Astrocyte (in vitro differentiated cells and primary cell): ENCODE results near the gene UNC5C. TPM values are rescaled to one million over a fixed set of nuclear protein-coding genes. Genes with fewer than 3 reads are reported as not detected.
"Not testable (repeated sequence)": the region's sequence is repeated elsewhere in the genome, so short reads cannot be mapped to it uniquely, and the experiment has no call there.

ENCODE experiments used
- DNase-seq: peaks from one replicate; pipeline ENCODE4 v3.0.0-alpha.2; 2010; ENCODE audit warnings: low read depth
- FAIRE-seq: peaks from 2 replicates; lab custom pipeline; 2011; peaks lifted over from hg19 to GRCh38; lab: Jason Lieb, UNC
- H2AFZ ChIP-seq: 2 replicates; pipeline ENCODE4 v1.6.0; 2012; ENCODE audit warnings: low read depth, low read length, inconsistent platforms
- H3K27ac ChIP-seq: 2 replicates; pipeline ENCODE4 v1.5.1; 2011; ENCODE audit warnings: low read depth, low read length, inconsistent platforms
- H3K27me3 ChIP-seq: 2 replicates; pipeline ENCODE4 v1.6.0; 2011; ENCODE audit warnings: low read length, inconsistent platforms; ENCODE audit not compliant: insufficient read depth
- H3K36me3 ChIP-seq: 2 replicates; pipeline ENCODE4 v1.5.1; 2011; ENCODE audit warnings: low read length, inconsistent platforms; ENCODE audit not compliant: insufficient read depth
- H3K4me1 ChIP-seq: 2 replicates; pipeline ENCODE4 v1.5.1; 2011; ENCODE audit warnings: low read length, inconsistent platforms; ENCODE audit not compliant: insufficient read depth
- H3K4me2 ChIP-seq: 2 replicates; pipeline ENCODE4 v1.6.0; 2012; ENCODE audit warnings: low read length, inconsistent platforms
- H3K4me3 ChIP-seq: 2 replicates; pipeline ENCODE4 v1.5.1; 2011; ENCODE audit warnings: low read depth, mild to moderate bottlenecking, low read length, inconsistent platforms; ENCODE audit not compliant: insufficient read depth
- H3K79me2 ChIP-seq: 2 replicates; pipeline ENCODE4 v1.6.0; 2012; ENCODE audit warnings: mild to moderate bottlenecking, low read length, inconsistent platforms; ENCODE audit not compliant: insufficient read depth
- H3K9ac ChIP-seq: 2 replicates; pipeline ENCODE4 v1.6.0; 2012; ENCODE audit warnings: mild to moderate bottlenecking, low read length, inconsistent platforms
- H3K9me3 ChIP-seq: 2 replicates; pipeline ENCODE4 v1.5.1; 2012; ENCODE audit warnings: low read depth, mild to moderate bottlenecking, low read length, inconsistent platforms; ENCODE audit not compliant: insufficient read depth
- H4K20me1 ChIP-seq: 2 replicates; pipeline ENCODE4 v1.6.0; 2012; ENCODE audit warnings: low read length, inconsistent platforms; ENCODE audit not compliant: insufficient read depth
- H3K27ac Mint-ChIP-seq: one replicate; pipeline ENCODE4 v1.8.0; 2021; ENCODE audit warnings: mild to moderate bottlenecking, mixed read lengths; ENCODE audit not compliant: unreplicated experiment
- H3K27me3 Mint-ChIP-seq: one replicate; pipeline ENCODE4 v1.8.0; 2021; ENCODE audit warnings: low read depth, mixed read lengths; ENCODE audit not compliant: unreplicated experiment
- H3K36me3 Mint-ChIP-seq: one replicate; pipeline ENCODE4 v1.8.0; 2021; ENCODE audit warnings: low read depth, mixed read lengths; ENCODE audit not compliant: unreplicated experiment
- H3K4me1 Mint-ChIP-seq: one replicate; pipeline ENCODE4 v1.8.0; 2021; ENCODE audit warnings: low read depth, mixed read lengths; ENCODE audit not compliant: unreplicated experiment
- H3K4me3 Mint-ChIP-seq: one replicate; pipeline ENCODE4 v1.8.0; 2021; ENCODE audit warnings: mild to moderate bottlenecking, moderate library complexity, mixed read lengths; ENCODE audit not compliant: unreplicated experiment
- H3K9me3 Mint-ChIP-seq: one replicate; pipeline ENCODE4 v1.8.0; 2021; ENCODE audit warnings: mild to moderate bottlenecking, mixed read lengths; ENCODE audit not compliant: unreplicated experiment
- CTCF ChIP-seq: IDR thresholded peaks from 2 replicates; pipeline ENCODE4 v1.5.1; 2011; ENCODE audit warnings: low read depth, mild to moderate bottlenecking, inconsistent platforms, low read length, moderate library complexity; ENCODE audit not compliant: insufficient read depth
- EZH2 ChIP-seq: IDR thresholded peaks from 2 replicates; pipeline ENCODE4 v1.6.1; 2012; ENCODE audit warnings: mild to moderate bottlenecking, low read length, inconsistent platforms; ENCODE audit not compliant: insufficient read depth
- total RNA-seq: library from RNA; stranded (reverse); gene quantifications from 2 replicates; pipeline ENCODE4 v1.2.1, GENCODE V29; 2021

UNC5C gene
- total RNA-seq, 1 donor from 2014 or later, result 3.1 TPM

- DNase-seq, result no peak
- Histone ChIP-seq H4K20me1 (no peaks in the 10 kb centered on the region), H3K4me2 (no peak overlapping the region), H3K27me3 (no peaks in the 10 kb centered on the region), H3K36me3 (no peaks in the 10 kb centered on the region), H3K27ac (no peak overlapping the region), H3K9ac (no peak overlapping the region), H3K9me3 (no peaks in the 10 kb centered on the region), H3K4me3 (no peak overlapping the region), H3K79me2 (no peaks in the 10 kb centered on the region), H3K4me1 (no peaks in the 10 kb centered on the region), H2AFZ (no peak overlapping the region)
- no peak overlapping the region for H3K27ac Mint-ChIP-seq
- peaks cover 11% of the 10 kb centered on the region for H3K4me1 Mint-ChIP-seq
- H3K27me3 Mint-ChIP-seq, result no peaks in the 10 kb centered on the region
- H3K4me3 Mint-ChIP-seq, result no peak overlapping the region
- peaks cover 19% of the 10 kb centered on the region for H3K9me3 Mint-ChIP-seq
- TF ChIP-seq EZH2 (no peak), CTCF (no peak)
- peaks cover 13% of the 10 kb centered on the region for H3K36me3 Mint-ChIP-seq
- FAIRE-seq, result no peak
Measured at GRCh38 chr4:95141361-95141760, 407.4 kb downstream of the UNC5C start.

- not testable (repeated sequence) for H3K36me3 ChIP-seq, H4K20me1 ChIP-seq, H3K4me1 ChIP-seq, H3K4me2 ChIP-seq, H3K27me3 Mint-ChIP-seq, H2AFZ ChIP-seq, H3K9ac ChIP-seq, H3K4me3 ChIP-seq, H3K27me3 ChIP-seq, H3K4me3 Mint-ChIP-seq, H3K9me3 ChIP-seq, H3K27ac ChIP-seq, H3K79me2 ChIP-seq, H3K27ac Mint-ChIP-seq, DNase-seq, FAIRE-seq
- H3K36me3 Mint-ChIP-seq, result peaks cover 17% of the 10 kb centered on the region
- H3K9me3 Mint-ChIP-seq, result peaks cover 23% of the 10 kb centered on the region
- H3K4me1 Mint-ChIP-seq, result peaks cover 11% of the 10 kb centered on the region
Measured at GRCh38 chr4:95139424-95139823, 409.3 kb downstream of the UNC5C start.

GRCh38 chr4:95134016-95134415, 414.8 kb downstream of the UNC5C start:
- not testable (repeated sequence) for H3K4me3 Mint-ChIP-seq, H3K27ac ChIP-seq, H3K9ac ChIP-seq, H3K36me3 ChIP-seq, H2AFZ ChIP-seq, FAIRE-seq, H3K4me1 ChIP-seq, H3K9me3 ChIP-seq, DNase-seq, H3K79me2 ChIP-seq, H3K4me2 ChIP-seq, H4K20me1 ChIP-seq, H3K27me3 Mint-ChIP-seq, H3K27ac Mint-ChIP-seq, H3K4me3 ChIP-seq, H3K27me3 ChIP-seq
- Mint-ChIP-seq H3K36me3 (peaks cover 16% of the 10 kb centered on the region), H3K9me3 (peaks cover 15% of the 10 kb centered on the region), H3K4me1 (peaks cover 26% of the 10 kb centered on the region)
